Endometrial microvascular endothelial cells (primary cell): ENCODE data around the gene PNPLA5. TPM values are rescaled to one million over a fixed set of nuclear protein-coding genes. Genes with fewer than 3 reads are reported as not detected.
"Not testable (repeated sequence)": the region's sequence is repeated elsewhere in the genome, so short reads cannot be mapped to it uniquely, and the experiment has no call there.

Experiments used
- in situ Hi-C: cut with HindIII; loops from 2 replicates; pipeline ENCODE4 v1.10.0; 2017; ENCODE audit warnings: low sequenced_read_pairs, low pct_unique_long_range_greater_than_20kb; ENCODE audit errors: inconsistent ontology term
- total RNA-seq: library from RNA; depleted of rRNA; stranded (reverse); fragments of >200 nt; gene quantifications from one replicate; pipeline ENCODE4 v1.2.3, GENCODE V29; 2015; ENCODE audit errors: inconsistent ontology term

The PNPLA5 gene
- total RNA-seq, 1 donor from 2014 or later: not detected

GRCh38 chr22:43904412-43904811 lies 12.6 kb upstream of the PNPLA5 start:
- in situ Hi-C loops: not testable (repeated sequence)

GRCh38 chr22:43903033-43903432 lies 11.2 kb upstream of the PNPLA5 start:
- in situ Hi-C loops: not testable (repeated sequence)

GRCh38 chr22:43901976-43902643 lies 10.3 kb upstream of the PNPLA5 start:
- in situ Hi-C loops: no loop called here

- in situ Hi-C loops: no loop called here
These were observed 8.4 kb upstream of the PNPLA5 start for GRCh38 chr22:43900206-43900605.

GRCh38 chr22:43897751-43898261 lies 6.0 kb upstream of the PNPLA5 start:
- in situ Hi-C loops: no loop called here

GRCh38 chr22:43895986-43896645 lies 4.3 kb upstream of the PNPLA5 start:
- in situ Hi-C loops: no loop called here

- in situ Hi-C loops: no loop called here
These were observed 2.3 kb upstream of the PNPLA5 start for GRCh38 chr22:43894122-43894521.

- in situ Hi-C loops: no loop called here
These were observed 1.5 kb upstream of the PNPLA5 start for GRCh38 chr22:43893266-43893665.

GRCh38 chr22:43892183-43892894 lies 526 bp upstream of the PNPLA5 start:
- in situ Hi-C loops: no loop called here

GRCh38 chr22:43890901-43891331 lies 897 bp downstream of the PNPLA5 start:
- in situ Hi-C loops: no loop called here

- in situ Hi-C loops: no loop called here
These were observed 2.0 kb downstream of the PNPLA5 start for GRCh38 chr22:43889860-43890253.

GRCh38 chr22:43889201-43889859 lies 2.5 kb downstream of the PNPLA5 start:
- in situ Hi-C loops: no loop called here

- in situ Hi-C loops: no loop called here
These were observed 3.1 kb downstream of the PNPLA5 start for GRCh38 chr22:43888740-43889139.

- in situ Hi-C loops: no loop called here
These were observed 4.4 kb downstream of the PNPLA5 start for GRCh38 chr22:43887391-43887790.

GRCh38 chr22:43886231-43886630 lies 5.6 kb downstream of the PNPLA5 start:
- in situ Hi-C loops: no loop called here

GRCh38 chr22:43885786-43886185 lies 6.0 kb downstream of the PNPLA5 start:
- in situ Hi-C loops: no loop called here

GRCh38 chr22:43885319-43885671 lies 6.5 kb downstream of the PNPLA5 start:
- in situ Hi-C loops: no loop called here

GRCh38 chr22:43884600-43885318 lies 7.1 kb downstream of the PNPLA5 start:
- in situ Hi-C loops: no loop called here
